AG08395 (cell line): Measurements from ENCODE around the gene PTPRN2.
"Not testable (repeated sequence)": the region's sequence is repeated elsewhere in the genome, so short reads cannot be mapped to it uniquely, and the experiment has no call there.

Experiments used
- DNase-seq: peaks from one replicate; pipeline ENCODE4 v3.0.0; 2012; ENCODE audit warnings: mixed read lengths, low spot score

Gene PTPRN2

GRCh38 chr7:158276414-158277218, 311.0 kb downstream of the PTPRN2 start:
- no peak for DNase-seq

GRCh38 chr7:158275711-158276413, 311.8 kb downstream of the PTPRN2 start:
- DNase-seq = no peak

GRCh38 chr7:158274996-158275395, 312.6 kb downstream of the PTPRN2 start:
- no peak for DNase-seq

- DNase-seq = no peak
Measured at GRCh38 chr7:158274404-158274811, 313.2 kb downstream of the PTPRN2 start.

- not testable (repeated sequence) for DNase-seq
Measured at GRCh38 chr7:158273756-158274342, 313.8 kb downstream of the PTPRN2 start.

- DNase-seq = no peak
Measured at GRCh38 chr7:158273138-158273651, 314.4 kb downstream of the PTPRN2 start.

GRCh38 chr7:158272509-158273137, 315.0 kb downstream of the PTPRN2 start:
- DNase-seq = no peak

GRCh38 chr7:158272091-158272490, 315.5 kb downstream of the PTPRN2 start:
- DNase-seq = no peak

GRCh38 chr7:158271646-158272045, 316.0 kb downstream of the PTPRN2 start:
- no peak for DNase-seq

GRCh38 chr7:158270856-158271413, 316.7 kb downstream of the PTPRN2 start:
- no peak for DNase-seq

GRCh38 chr7:158270106-158270775, 317.4 kb downstream of the PTPRN2 start:
- DNase-seq = no peak

- DNase-seq = no peak
Measured at GRCh38 chr7:158268816-158269535, 318.6 kb downstream of the PTPRN2 start.

GRCh38 chr7:158267742-158268435, 319.7 kb downstream of the PTPRN2 start:
- no peak for DNase-seq

GRCh38 chr7:158266817-158267741, 320.5 kb downstream of the PTPRN2 start:
- no peak for DNase-seq

- no peak for DNase-seq
Measured at GRCh38 chr7:158266426-158266816, 321.2 kb downstream of the PTPRN2 start.

- DNase-seq = no peak
Measured at GRCh38 chr7:158265743-158266080, 321.9 kb downstream of the PTPRN2 start.

GRCh38 chr7:158264881-158265742, 322.5 kb downstream of the PTPRN2 start:
- no peak for DNase-seq
